GM10266 (cell line): ENCODE data around the gene TDRD6.

Source experiments
- DNase-seq: peaks from one replicate; pipeline ENCODE4 v3.0.0; 2012; ENCODE audit errors: extremely low spot score
- CTCF ChIP-seq: IDR thresholded peaks from 2 replicates; pipeline ENCODE4 v1.5.1; 2012; ENCODE audit warnings: mild to moderate bottlenecking, low read depth; ENCODE audit not compliant: control insufficient read depth, insufficient read depth; ENCODE audit errors: missing control alignments

TDRD6 gene

GRCh38 chr6:46655803-46656202 lies 31.9 kb upstream of the TDRD6 start:
- TF ChIP-seq CTCF = no peak
- no peak for DNase-seq

- DNase-seq = no peak
- TF ChIP-seq CTCF = no peak
Observed at GRCh38 chr6:46657642-46658041, 30.0 kb upstream of the TDRD6 start.

GRCh38 chr6:46661483-46661882 lies 26.2 kb upstream of the TDRD6 start:
- no peak for TF ChIP-seq CTCF
- DNase-seq = no peak

GRCh38 chr6:46667377-46667776 lies 20.3 kb upstream of the TDRD6 start:
- DNase-seq = no peak
- no peak for TF ChIP-seq CTCF

- TF ChIP-seq CTCF = no peak
- DNase-seq = no peak
Observed at GRCh38 chr6:46674410-46674809, 13.3 kb upstream of the TDRD6 start.

- no peak for DNase-seq
- no peak for TF ChIP-seq CTCF
Observed at GRCh38 chr6:46676604-46677313, 10.9 kb upstream of the TDRD6 start.

GRCh38 chr6:46677314-46677654 lies 10.4 kb upstream of the TDRD6 start:
- TF ChIP-seq CTCF = peak; percentile 23
- no peak for DNase-seq
